Endothelial cell of umbilical vein (primary cell): ENCODE data around the gene CTTN. TPM values are rescaled to one million over a fixed set of nuclear protein-coding genes. Genes with fewer than 3 reads are reported as not detected.

Experiments used
- BruUV-seq: library from RNA; stranded (reverse); fragments of 400-500 nt; replicated peaks from 2 replicates; lab custom pipeline; 2021; lab: Mats Ljungman, UMichigan
- CTCF ChIA-PET: fragments of 300-600, 350-600 bp; sonication (Branson Sonifier 250); formaldehyde crosslinking; loops from one replicate; lab custom pipeline; 2021; ENCODE audit warnings: antibody characterized with exemption, inconsistent platforms; lab: Charles Lee
- POLR2A ChIA-PET: fragments of 300-600, 350-600 bp; sonication (Branson Sonifier 250); formaldehyde crosslinking; loops from one replicate; lab custom pipeline; 2021; ENCODE audit warnings: antibody characterized with exemption, inconsistent platforms; lab: Charles Lee
- DNase-seq: peaks from one replicate; pipeline ENCODE4 v3.0.0-alpha.2; 2011; ENCODE audit warnings: low read depth, low spot score
- FAIRE-seq: peaks from 2 replicates; lab custom pipeline; 2011; peaks lifted over from hg19 to GRCh38; lab: Jason Lieb, UNC
- H2AFZ ChIP-seq: 2 replicates; pipeline ENCODE4 v1.6.0; 2012; ENCODE audit warnings: low read depth, low read length, control low read depth, inconsistent platforms
- H3K27ac ChIP-seq: 2 replicates; pipeline ENCODE4 v1.5.1; 2011; ENCODE audit warnings: low read depth, mild to moderate bottlenecking, control low read depth, low read length, moderate library complexity; ENCODE audit not compliant: insufficient read depth
- H3K27me3 ChIP-seq, 2 experiments: 2 replicates each; pipeline versions ENCODE4 v1.6.0 to v1.6.1; 2011; ENCODE audit warnings: low read length in 2 of 2, mixed read lengths in 1 of 2; ENCODE audit not compliant: control insufficient read depth in 2 of 2, insufficient read depth in 2 of 2
- H3K36me3 ChIP-seq, 2 experiments: 2 replicates in 1 of 2; 3 replicates in 1 of 2; pipeline ENCODE4 v1.5.1; 2011; ENCODE audit warnings: low read length in 2 of 2, mild to moderate bottlenecking in 1 of 2, moderate library complexity in 1 of 2; ENCODE audit not compliant: control insufficient read depth in 2 of 2, insufficient read depth in 2 of 2; ENCODE audit errors: extremely low read depth in 1 of 2
- H3K4me1 ChIP-seq: 3 replicates; pipeline ENCODE4 v1.5.1; 2011; ENCODE audit warnings: mild to moderate bottlenecking, low read length; ENCODE audit not compliant: control insufficient read depth, insufficient read depth; ENCODE audit errors: extremely low read depth
- H3K4me2 ChIP-seq: 2 replicates; pipeline ENCODE4 v1.6.1; 2011; ENCODE audit warnings: low read length, control low read depth, mixed read lengths; ENCODE audit not compliant: insufficient read depth
- H3K4me3 ChIP-seq, 3 experiments: fragments of 200-600 bp in 1 of 3; sonication (generic), shearing (Covaris generic) in 1 of 3; replicated peaks in 1 of 3; 2 replicates each; pipeline ENCODE4 v1.5.1; 2011 to 2016; ENCODE audit warnings: control low read depth in 3 of 3, low read length in 3 of 3, mild to moderate bottlenecking in 2 of 3, inconsistent platforms in 1 of 3, low read depth in 1 of 3, moderate library complexity in 1 of 3; ENCODE audit not compliant: insufficient read depth in 1 of 3
- H3K79me2 ChIP-seq: 2 replicates; pipeline ENCODE4 v1.6.0; 2012; ENCODE audit warnings: low read length, inconsistent platforms; ENCODE audit not compliant: control insufficient read depth, insufficient read depth
- H3K9ac ChIP-seq: replicated peaks from 2 replicates; pipeline ENCODE3; 2011; ENCODE audit warnings: low read length, control low read depth; ENCODE audit not compliant: insufficient read depth; ENCODE audit errors: extremely low read depth
- H3K9me1 ChIP-seq: replicated peaks from 3 replicates; pipeline ENCODE4 v1.6.0; 2011; ENCODE audit warnings: mild to moderate bottlenecking, low read length; ENCODE audit not compliant: control insufficient read depth, insufficient read depth; ENCODE audit errors: extremely low read depth
- H3K9me3 ChIP-seq: replicated peaks from 2 replicates; pipeline ENCODE4 v1.5.1; 2012; ENCODE audit warnings: low read length, inconsistent platforms; ENCODE audit not compliant: control insufficient read depth, insufficient read depth
- H4K20me1 ChIP-seq: replicated peaks from 2 replicates; pipeline ENCODE3; 2011; ENCODE audit warnings: mild to moderate bottlenecking, low read length; ENCODE audit not compliant: control insufficient read depth, insufficient read depth; ENCODE audit errors: extremely low read depth
- EZH2 ChIP-seq: IDR thresholded peaks from 2 replicates; pipeline ENCODE4 v1.6.1; 2012; ENCODE audit warnings: borderline replicate concordance, low read depth, mild to moderate bottlenecking, moderate library complexity, low read length, inconsistent platforms; ENCODE audit not compliant: severe bottlenecking
- FOS ChIP-seq: IDR thresholded peaks from 2 replicates; pipeline ENCODE4 v1.6.1; 2011; ENCODE audit warnings: mild to moderate bottlenecking, low read length, moderate library complexity, borderline replicate concordance; ENCODE audit not compliant: insufficient read depth
- GATA2 ChIP-seq: IDR thresholded peaks from 2 replicates; pipeline ENCODE4 v1.7.0; 2011; ENCODE audit warnings: low read depth, mild to moderate bottlenecking, moderate library complexity, mixed read lengths, low read length; ENCODE audit not compliant: insufficient read length, insufficient read depth
- JUN ChIP-seq: IDR thresholded peaks from 2 replicates; pipeline ENCODE4 v1.6.1; 2011; ENCODE audit warnings: borderline replicate concordance, low read depth; ENCODE audit not compliant: insufficient read length, insufficient read depth
- MYC ChIP-seq: IDR thresholded peaks from one replicate; pipeline ENCODE4 v1.6.1; 2011; ENCODE audit warnings: mild to moderate bottlenecking, low read depth, low read length
- POLR2A ChIP-seq: IDR thresholded peaks from 2 replicates; pipeline ENCODE4 v1.6.1; 2012; ENCODE audit warnings: low read depth, mild to moderate bottlenecking, control low read depth, low read length
- POLR2AphosphoS5 ChIP-seq: IDR thresholded peaks from 2 replicates; pipeline ENCODE4 v1.6.1; 2012; ENCODE audit warnings: low read depth, mild to moderate bottlenecking, control low read depth, low read length, moderate library complexity; ENCODE audit not compliant: insufficient read depth
- dilution Hi-C: fragments of 300-500 bp; cut with MboI; formaldehyde crosslinking; loops from one replicate; pipeline ENCODE4 v1.15.0; 2019; ENCODE audit warnings: low sequenced_read_pairs; ENCODE audit not compliant: extremely low pct_ligation_motif_present
- intact Hi-C: fragments of 100-400 bp; cut with micrococcal nuclease; formaldehyde crosslinking; loops from one replicate; pipeline ENCODE4 v1.10.0; 2022
- polyA plus RNA-seq, 4 experiments: library from polyadenylated mRNA; depleted of rRNA in 3 of 4; stranded (reverse) in 3 of 4; unstranded in 1 of 4; fragments of >200 nt; gene quantifications; 2 replicates each; pipeline versions ENCODE4 v1.2.1 to v1.2.3, GENCODE V29; 2011 to 2012; ENCODE audit warnings: missing spikeins in 1 of 4
- total RNA-seq: library from RNA; stranded (reverse); gene quantifications from 2 replicates; pipeline ENCODE4 v1.2.3, GENCODE V29; 2021
- TF ChIP-seq, protein P1 (sequence below): IDR thresholded peaks from 2 replicates; pipeline ENCODE4 v1.6.1; 2011; ENCODE audit not compliant: insufficient read depth, insufficient read length
- TF ChIP-seq, protein P2 (sequence below), 2 donors: IDR thresholded peaks; 1 replicate in 1 of 2; 2 replicates in 1 of 2; pipeline ENCODE4 v1.5.1; 2011; ENCODE audit warnings: low read length in 2 of 2, mild to moderate bottlenecking in 2 of 2, moderate library complexity in 2 of 2, control low read depth in 1 of 2, inconsistent platforms in 1 of 2, low read depth in 1 of 2; ENCODE audit not compliant: insufficient read depth in 1 of 2; ENCODE audit errors: extremely low read depth in 1 of 2

CTTN gene
- total and polyA plus RNA-seq, 2 donors (not counting 3 experiments of a cell fraction or from before 2014, with no cell fraction given) = 161 to 330 TPM

DNA sequence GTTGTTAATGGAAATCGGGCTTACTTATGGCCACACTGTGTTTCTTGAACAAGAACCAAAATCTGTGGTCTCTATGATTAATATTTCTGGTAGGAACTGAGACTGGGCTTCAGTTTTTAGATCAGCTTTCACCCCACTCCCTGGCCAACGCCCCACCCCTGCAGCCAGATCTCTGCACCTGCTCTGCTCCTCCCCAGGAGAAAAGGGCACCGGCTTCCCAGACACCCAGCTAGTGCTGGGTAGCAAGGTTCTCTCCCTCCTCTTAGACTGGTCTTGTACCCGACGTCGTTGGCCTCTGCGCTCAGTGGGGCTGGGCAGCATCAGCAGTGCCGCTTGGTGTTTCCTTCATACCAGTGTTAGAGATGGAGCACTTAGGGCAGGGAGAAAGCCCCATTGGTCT is 17.0 kb upstream of the CTTN start:
- Histone ChIP-seq H3K4me1 (no peaks in the 10 kb centered on the region), H3K27me3 (no peaks in the 10 kb centered on the region), H3K4me3 (no peak overlapping the region), H2AFZ (no peak overlapping the region), H3K4me2 (no peak overlapping the region), H3K9me1 (no peaks in the 10 kb centered on the region), H4K20me1 (no peaks in the 10 kb centered on the region), H3K79me2 (peaks cover 4% of the 10 kb centered on the region), H3K27ac (no peak overlapping the region), H3K36me3 (peaks cover 6 to 16% of the 10 kb centered on the region in 2 experiments), H3K9ac (no peak overlapping the region), H3K9me3 (no peaks in the 10 kb centered on the region)
- BruUV-seq = no TSS peak
- TF ChIP-seq, protein P1, sequence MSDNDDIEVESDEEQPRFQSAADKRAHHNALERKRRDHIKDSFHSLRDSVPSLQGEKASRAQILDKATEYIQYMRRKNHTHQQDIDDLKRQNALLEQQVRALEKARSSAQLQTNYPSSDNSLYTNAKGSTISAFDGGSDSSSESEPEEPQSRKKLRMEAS = no peak
- no peak for TF ChIP-seq POLR2A
- TF ChIP-seq EZH2 = no peak
- TF ChIP-seq JUN = no peak
- no peak for TF ChIP-seq MYC
- TF ChIP-seq POLR2AphosphoS5 = no peak
- TF ChIP-seq, protein P2, sequence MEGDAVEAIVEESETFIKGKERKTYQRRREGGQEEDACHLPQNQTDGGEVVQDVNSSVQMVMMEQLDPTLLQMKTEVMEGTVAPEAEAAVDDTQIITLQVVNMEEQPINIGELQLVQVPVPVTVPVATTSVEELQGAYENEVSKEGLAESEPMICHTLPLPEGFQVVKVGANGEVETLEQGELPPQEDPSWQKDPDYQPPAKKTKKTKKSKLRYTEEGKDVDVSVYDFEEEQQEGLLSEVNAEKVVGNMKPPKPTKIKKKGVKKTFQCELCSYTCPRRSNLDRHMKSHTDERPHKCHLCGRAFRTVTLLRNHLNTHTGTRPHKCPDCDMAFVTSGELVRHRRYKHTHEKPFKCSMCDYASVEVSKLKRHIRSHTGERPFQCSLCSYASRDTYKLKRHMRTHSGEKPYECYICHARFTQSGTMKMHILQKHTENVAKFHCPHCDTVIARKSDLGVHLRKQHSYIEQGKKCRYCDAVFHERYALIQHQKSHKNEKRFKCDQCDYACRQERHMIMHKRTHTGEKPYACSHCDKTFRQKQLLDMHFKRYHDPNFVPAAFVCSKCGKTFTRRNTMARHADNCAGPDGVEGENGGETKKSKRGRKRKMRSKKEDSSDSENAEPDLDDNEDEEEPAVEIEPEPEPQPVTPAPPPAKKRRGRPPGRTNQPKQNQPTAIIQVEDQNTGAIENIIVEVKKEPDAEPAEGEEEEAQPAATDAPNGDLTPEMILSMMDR (IDR thresholded peaks at IDR 0.05; ENCODE audit: extremely low read depth in 1 of 2, insufficient read depth in 1 of 2, low read depth in 1 of 2, low read length in 2 of 2) = no peak
- no peak for TF ChIP-seq GATA2
- no peak for TF ChIP-seq FOS
- intact Hi-C loops = no loop called here
- dilution Hi-C loops = no loop called here
- FAIRE-seq (no peak), DNase-seq (no peak)
- CTCF ChIA-PET = no interaction called here
- POLR2A ChIA-PET = no interaction called here
